Liver (tissue), 2 donors: Measurements from ENCODE around the gene AKAP11.

Experiments used
- FOXA1 ChIP-seq: IDR thresholded peaks from 2 replicates; pipeline ENCODE4 v1.6.1; 2016; ENCODE audit warnings: antibody characterized with exemption
- GABPA ChIP-seq, 2 donors: IDR thresholded peaks in 1 of 2; conservative IDR thresholded peaks in 1 of 2; 2 replicates each; pipeline ENCODE4 v1.6.1; 2016; ENCODE audit warnings: antibody characterized with exemption in 2 of 2, mild to moderate bottlenecking in 1 of 2, moderate library complexity in 1 of 2
- donor health status: healthy.

GRCh38 chr13:42279986-42280385, 8.0 kb downstream of the AKAP11 start:
- no peak for TF ChIP-seq GABPA (IDR thresholded peaks at IDR 0.05 in 1 of 2, conservative IDR thresholded peaks at IDR 0.05 in 1 of 2)
- no peak for TF ChIP-seq FOXA1
